ENCODE measurements around the gene CHRNB1. TPM values are rescaled to one million over a fixed set of nuclear protein-coding genes. Genes with fewer than 3 reads are reported as not detected.
"Not testable (repeated sequence)": the region's sequence is repeated elsewhere in the genome, so short reads cannot be mapped to it uniquely, and the experiment has no call there.

The CHRNB1 gene
- polyA plus RNA-seq, 4 donors, result 10.1 to 11.7 (median 11.3) TPM

GRCh38 chr17:7481842-7482741 is 37.2 kb downstream of the CHRNB1 start:
- DNase-seq (ENCODE audit: low read depth in 4 of 4, low spot score in 3 of 4), result not testable (repeated sequence)

- not testable (repeated sequence) for DNase-seq (ENCODE audit: low read depth in 4 of 4, low spot score in 3 of 4)
Observed at GRCh38 chr17:7482742-7483088, 37.9 kb downstream of the CHRNB1 start.

- DNase-seq (ENCODE audit: low read depth in 4 of 4, low spot score in 3 of 4), result peak in 3 of 4 donors; percentile 72 to 77 (median 73)
Observed at GRCh38 chr17:7483255-7484066, 38.6 kb downstream of the CHRNB1 start.

- DNase-seq (ENCODE audit: low read depth in 4 of 4, low spot score in 3 of 4), result peak; percentile 95 to 99 (median 96)
Observed at GRCh38 chr17:7484067-7484918, 39.4 kb downstream of the CHRNB1 start, which contains the start of gene POLR2A. Gene POLR2A, plus strand, starts transcription at chr17:7484366.

GRCh38 chr17:7484919-7485377 is 40.1 kb downstream of the CHRNB1 start:
- DNase-seq (ENCODE audit: low read depth in 4 of 4, low spot score in 3 of 4), result no peak

GRCh38 chr17:7486181-7486580 is 41.3 kb downstream of the CHRNB1 start:
- DNase-seq (ENCODE audit: low read depth in 4 of 4, low spot score in 3 of 4), result no peak

- no peak for DNase-seq (ENCODE audit: low read depth in 4 of 4, low spot score in 3 of 4)
Observed at GRCh38 chr17:7490144-7490543, 45.3 kb downstream of the CHRNB1 start.

- DNase-seq (ENCODE audit: low read depth in 4 of 4, low spot score in 3 of 4), result no peak
Observed at GRCh38 chr17:7491583-7491982, 46.7 kb downstream of the CHRNB1 start.

GRCh38 chr17:7493941-7494340 is 49.1 kb downstream of the CHRNB1 start:
- DNase-seq (ENCODE audit: low read depth in 4 of 4, low spot score in 3 of 4), result no peak

GRCh38 chr17:7495906-7496434 is 51.1 kb downstream of the CHRNB1 start:
- DNase-seq (ENCODE audit: low read depth in 4 of 4, low spot score in 3 of 4), result no peak

GRCh38 chr17:7496470-7497183 is 51.8 kb downstream of the CHRNB1 start:
- no peak for DNase-seq (ENCODE audit: low read depth in 4 of 4, low spot score in 3 of 4)

- no peak for DNase-seq (ENCODE audit: low read depth in 4 of 4, low spot score in 3 of 4)
Observed at GRCh38 chr17:7497228-7497627, 52.4 kb downstream of the CHRNB1 start.

GRCh38 chr17:7497636-7498035 is 52.8 kb downstream of the CHRNB1 start:
- DNase-seq (ENCODE audit: low read depth in 4 of 4, low spot score in 3 of 4), result no peak

- DNase-seq (ENCODE audit: low read depth in 4 of 4, low spot score in 3 of 4), result no peak
Observed at GRCh38 chr17:7499161-7499560, 54.3 kb downstream of the CHRNB1 start.

- DNase-seq (ENCODE audit: low read depth in 4 of 4, low spot score in 3 of 4), result no peak
Observed at GRCh38 chr17:7501729-7502128, 56.9 kb downstream of the CHRNB1 start.

- DNase-seq (ENCODE audit: low read depth in 4 of 4, low spot score in 3 of 4), result no peak
Observed at GRCh38 chr17:7502171-7502847, 57.4 kb downstream of the CHRNB1 start.

- no peak for DNase-seq (ENCODE audit: low read depth in 4 of 4, low spot score in 3 of 4)
Observed at GRCh38 chr17:7502987-7503386, 58.1 kb downstream of the CHRNB1 start.

- no peak for DNase-seq (ENCODE audit: low read depth in 4 of 4, low spot score in 3 of 4)
Observed at GRCh38 chr17:7503521-7503920, 58.7 kb downstream of the CHRNB1 start.
